ENCODE data around the gene PKN3.

The PKN3 gene

DNA sequence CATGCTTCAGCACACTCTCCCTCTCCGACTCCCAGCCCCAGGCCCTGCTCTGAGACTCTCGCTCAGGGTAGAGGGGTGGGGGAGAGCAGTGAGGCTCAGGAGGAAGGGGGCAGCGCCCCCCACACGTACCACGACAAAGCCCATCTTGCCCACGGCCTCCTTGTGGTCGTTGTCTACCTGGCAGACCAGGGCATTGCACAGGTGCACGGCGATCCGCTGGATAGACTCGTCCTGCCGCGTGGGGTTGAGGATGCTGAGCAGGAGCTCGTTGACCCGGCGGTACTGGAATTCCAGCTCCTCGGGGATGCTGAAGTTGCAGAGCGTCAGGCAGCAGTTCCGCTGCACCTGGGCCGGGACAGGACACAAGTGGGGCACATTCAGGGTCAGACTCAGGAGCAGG lies 40.1 kb downstream of the PKN3 start:
- no peak for DNase-seq (ENCODE audit: low read depth in 2 of 2)

DNA sequence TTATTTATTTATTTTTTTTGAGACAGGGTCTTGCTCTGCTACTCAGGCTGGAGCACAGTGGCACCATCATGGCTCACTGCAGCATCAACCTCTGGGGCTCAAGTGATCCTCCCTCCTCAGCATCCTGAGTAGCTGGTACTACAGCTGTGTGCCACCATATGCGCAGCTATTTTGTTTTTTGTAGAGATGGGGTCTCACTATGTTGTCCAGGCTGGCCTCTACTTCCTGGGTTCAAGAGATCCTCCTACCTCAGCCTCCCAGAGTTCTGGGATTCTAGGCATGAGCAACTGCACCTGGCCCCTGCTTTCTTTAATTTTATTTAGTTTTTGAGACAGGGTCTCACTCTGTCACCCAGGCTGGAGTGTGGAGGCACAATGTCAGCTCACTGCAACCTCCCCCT lies 41.1 kb downstream of the PKN3 start:
- DNase-seq (ENCODE audit: low read depth in 2 of 2) = no peak

DNA sequence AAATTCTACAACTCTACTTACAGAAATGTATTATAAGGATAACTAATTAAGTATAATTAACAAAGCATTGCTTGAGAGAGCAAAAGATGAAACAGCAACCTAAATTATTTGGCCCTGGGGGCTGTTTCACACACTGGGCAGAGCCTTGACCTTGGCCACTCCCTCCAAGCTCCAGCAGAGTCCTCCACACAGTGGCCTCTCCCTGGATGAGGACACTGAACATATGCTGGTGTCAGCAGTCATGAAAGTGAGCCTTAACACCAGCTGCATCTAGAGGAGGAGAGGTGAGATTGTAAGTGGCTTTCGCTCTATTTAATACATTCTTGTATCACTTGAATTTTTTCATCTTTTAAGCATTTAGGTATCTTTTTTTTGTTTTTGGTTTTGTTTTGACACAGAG lies 44.9 kb downstream of the PKN3 start:
- DNase-seq (ENCODE audit: low read depth in 2 of 2) = no peak

DNA sequence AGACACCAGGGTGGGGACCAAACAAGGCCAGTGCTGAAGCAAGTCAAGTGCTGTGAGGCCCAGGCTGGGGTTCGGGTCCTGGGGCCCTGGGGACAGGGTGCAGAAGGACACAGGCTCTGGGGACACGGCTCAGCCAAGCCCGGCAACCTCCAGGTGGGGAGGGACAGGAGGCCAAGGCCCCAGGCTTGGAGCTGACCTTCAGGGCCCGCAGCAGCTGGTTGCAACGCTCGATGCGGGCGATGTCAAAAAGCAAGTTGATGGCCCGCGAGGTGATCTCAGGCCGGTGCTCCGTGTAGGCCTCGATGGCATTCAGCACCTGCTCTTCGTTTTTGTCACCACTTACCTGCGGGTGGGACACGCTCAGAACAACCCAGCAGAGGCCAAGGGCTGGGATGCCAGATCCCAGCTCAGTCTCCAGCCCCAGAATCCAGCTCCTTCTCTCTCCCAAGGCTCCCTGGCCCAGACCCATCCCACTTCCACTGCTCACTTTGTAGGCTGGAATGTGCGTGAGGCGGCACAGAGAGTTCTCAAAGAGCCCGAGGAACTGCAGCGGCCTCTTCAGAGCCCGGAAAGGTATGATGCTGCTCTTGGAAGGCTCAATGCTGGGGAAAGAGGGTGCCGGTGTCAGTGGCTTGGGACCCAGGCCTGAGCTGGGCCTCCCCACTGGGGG lies 48.8 kb downstream of the PKN3 start:
- no peak for DNase-seq (ENCODE audit: low read depth in 2 of 2)

DNA sequence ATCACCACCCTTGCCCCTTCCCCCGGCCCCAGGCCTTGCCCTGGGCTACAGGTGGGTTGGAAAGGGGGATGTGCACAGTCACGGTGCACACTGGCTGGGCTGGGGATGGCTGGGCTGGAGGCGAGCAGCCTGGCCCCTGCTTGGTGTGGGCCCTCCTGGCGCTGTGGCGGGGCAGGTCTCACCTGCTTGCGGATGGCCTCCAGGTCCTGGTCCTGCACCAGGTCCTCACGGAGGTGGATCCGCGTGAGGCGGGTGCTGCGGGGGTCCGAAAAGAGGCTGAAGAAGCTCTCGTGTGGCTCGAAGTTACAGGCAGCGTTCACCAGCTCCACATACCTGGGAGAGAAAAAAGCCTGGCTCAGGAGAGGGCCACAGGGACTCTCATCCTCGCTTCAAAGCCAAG lies 51.3 kb downstream of the PKN3 start:
- DNase-seq (ENCODE audit: low read depth in 2 of 2) = no peak

DNA sequence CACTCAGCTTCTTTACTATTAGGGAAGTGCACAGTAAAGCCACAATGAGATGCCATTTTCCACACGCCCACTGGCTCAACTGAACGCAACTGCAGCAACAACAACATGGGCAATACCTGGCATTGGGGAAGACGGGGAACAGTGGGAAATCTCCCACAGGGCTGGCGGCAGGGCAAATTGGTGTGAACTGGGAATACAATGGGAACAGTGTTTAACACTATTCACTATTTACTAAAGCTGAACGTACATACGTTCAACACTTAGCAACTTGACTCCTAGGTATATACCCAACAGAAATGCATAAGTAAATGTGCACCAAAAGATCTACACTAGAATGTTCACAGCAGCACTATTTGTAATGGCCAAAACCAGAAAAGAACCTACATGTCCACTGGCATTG lies 55.3 kb downstream of the PKN3 start:
- no peak for DNase-seq (ENCODE audit: low read depth in 2 of 2)

DNA sequence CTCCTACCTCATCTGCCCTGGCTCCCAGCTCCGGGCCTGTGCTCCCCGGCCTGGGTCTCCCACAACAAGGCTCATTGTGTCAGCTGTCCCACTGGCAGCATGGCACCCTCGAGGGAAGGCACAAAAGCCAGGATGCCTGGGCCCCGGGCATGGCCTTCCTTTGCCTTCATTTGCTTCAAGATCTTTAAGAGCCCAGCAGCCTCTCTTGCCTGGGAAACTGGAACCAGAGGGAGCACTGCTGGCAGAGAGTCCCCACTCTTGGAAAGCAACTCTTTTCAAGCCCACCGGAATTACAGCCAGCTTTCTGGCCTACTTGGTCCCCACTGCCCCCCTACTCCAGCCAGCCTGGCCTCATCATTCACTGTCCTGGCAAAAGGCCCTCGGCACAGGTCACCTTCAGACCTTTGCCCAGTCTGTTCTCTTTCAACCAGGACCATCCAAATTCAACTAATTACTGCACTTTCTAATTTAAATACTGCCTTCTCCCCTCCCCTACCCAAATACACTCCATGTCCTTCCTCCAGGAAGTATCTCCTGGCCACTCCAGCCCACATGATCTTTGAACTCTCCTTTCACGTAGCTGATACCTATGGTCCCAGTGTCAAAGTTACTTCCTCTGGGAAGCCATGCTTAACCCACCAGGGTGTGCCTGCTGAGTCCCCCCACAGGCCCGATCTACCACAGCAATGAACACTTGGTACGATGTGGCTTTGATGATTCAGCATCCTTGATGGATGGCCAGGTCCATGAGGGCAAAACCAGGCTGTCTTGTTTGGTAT lies 60.6 kb downstream of the PKN3 start:
- no peak for DNase-seq (ENCODE audit: low read depth in 2 of 2)

DNA sequence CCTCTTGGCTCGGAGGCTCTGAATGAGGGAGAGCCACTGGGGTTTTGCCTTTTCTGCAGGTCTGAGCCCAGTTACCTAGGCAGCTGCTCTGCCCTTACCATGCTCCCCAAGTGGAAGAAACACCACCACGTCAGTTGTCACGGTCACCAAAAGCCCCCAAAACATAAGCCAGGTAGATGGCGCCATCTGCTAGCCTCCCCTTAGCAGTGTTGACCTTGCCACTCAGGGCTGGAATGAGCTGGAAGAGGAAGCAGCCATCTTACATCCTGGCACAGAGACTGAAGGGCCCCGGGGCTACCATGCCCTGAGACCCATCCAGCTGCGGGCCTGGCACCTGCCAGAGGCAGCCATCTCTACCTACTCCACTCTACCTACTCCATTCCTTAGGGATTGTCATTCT lies 62.1 kb downstream of the PKN3 start:
- no peak for DNase-seq (ENCODE audit: low read depth in 2 of 2)

DNA sequence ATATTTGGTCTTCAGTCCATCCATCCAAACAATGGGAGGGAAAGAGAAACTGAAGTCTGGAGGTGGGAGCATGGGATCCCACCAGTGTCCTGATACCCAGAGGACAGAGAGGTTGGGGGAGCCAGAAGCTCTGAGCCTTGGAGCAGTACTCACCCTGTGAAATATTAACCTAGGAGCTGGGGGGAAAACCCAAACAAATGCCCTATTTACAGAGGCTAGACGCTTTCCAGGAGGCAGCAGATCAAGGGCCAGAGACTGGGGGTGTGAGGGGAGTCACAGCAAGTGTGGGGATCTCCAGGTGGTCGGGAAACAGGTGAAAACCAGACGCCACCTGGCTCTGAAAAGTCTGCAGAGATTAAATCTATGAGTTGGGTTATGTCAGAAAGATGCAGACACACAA lies 63.2 kb downstream of the PKN3 start:
- no peak for DNase-seq (ENCODE audit: low read depth in 2 of 2)

DNA sequence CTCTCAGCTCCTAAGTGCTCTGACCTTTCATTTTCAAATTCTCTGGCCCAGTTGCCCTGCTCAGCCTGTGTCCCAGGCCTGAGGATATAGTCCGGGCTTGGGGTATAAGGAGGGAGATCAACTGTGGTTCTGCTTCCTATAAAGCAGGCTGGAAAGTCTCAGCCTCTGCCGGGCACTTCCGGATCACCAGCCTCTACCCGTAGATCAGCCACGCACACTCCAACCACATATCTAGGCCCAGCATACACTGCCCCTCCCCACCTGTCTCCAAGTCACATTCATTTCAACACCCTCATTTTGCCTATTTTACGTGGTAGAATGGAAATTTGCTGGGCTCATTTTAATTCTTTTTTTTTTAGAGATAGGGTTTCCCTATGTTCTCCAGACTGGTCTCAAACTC lies 66.3 kb downstream of the PKN3 start:
- DNase-seq (ENCODE audit: low read depth in 2 of 2) = no peak
